ENCODE data around the gene ZSCAN1.

The ZSCAN1 gene

GRCh38 chr19:58009666-58010301 lies 24.0 kb upstream of the ZSCAN1 start:
- Histone ChIP-seq H3K36me3 (ENCODE audit: control insufficient read depth in 5 of 5, insufficient read depth in 5 of 5, low read length in 5 of 5) (peaks cover 13 to 23% (median 20%) of the 10 kb centered on the region in 5 donors), H3K4me3 (ENCODE audit: low read depth in 1 of 5, low read length in 5 of 5) (peak overlapping the region; percentile 32 to 72 (median 60)), H3K4me1 (ENCODE audit: control insufficient read depth in 5 of 5, insufficient read depth in 5 of 5, low read length in 5 of 5) (peaks cover 0 to 12% (median 6%) of the 10 kb centered on the region in 5 donors), H3K9ac (ENCODE audit: low read length in 5 of 5) (peak overlapping the region in 3 of 5 donors; percentile 20 to 57 (median 39)), H3K9me3 (ENCODE audit: control insufficient read depth in 5 of 5, low read length in 5 of 5) (peaks cover 37 to 79% (median 61%) of the 10 kb centered on the region in 5 donors), H3K27me3 (ENCODE audit: control insufficient read depth in 5 of 5, insufficient read depth in 4 of 5, low read length in 5 of 5) (no peaks in the 10 kb centered on the region), H3K27ac (ENCODE audit: low read depth, low read length) (no peak overlapping the region)

- H3K4me1 ChIP-seq (ENCODE audit: control insufficient read depth in 5 of 5, insufficient read depth in 5 of 5, low read length in 5 of 5), result peaks cover 0 to 12% (median 6%) of the 10 kb centered on the region in 5 donors
- peaks cover 33 to 72% (median 54%) of the 10 kb centered on the region in 5 donors for H3K9me3 ChIP-seq (ENCODE audit: control insufficient read depth in 5 of 5, low read length in 5 of 5)
- H3K27ac ChIP-seq (ENCODE audit: low read depth, low read length), result no peak overlapping the region
- H3K36me3 ChIP-seq (ENCODE audit: control insufficient read depth in 5 of 5, insufficient read depth in 5 of 5, low read length in 5 of 5), result peaks cover 6 to 17% (median 16%) of the 10 kb centered on the region in 5 donors
- H3K27me3 ChIP-seq (ENCODE audit: control insufficient read depth in 5 of 5, insufficient read depth in 4 of 5, low read length in 5 of 5), result no peaks in the 10 kb centered on the region
- H3K4me3 ChIP-seq (ENCODE audit: low read depth in 1 of 5, low read length in 5 of 5), result peak overlapping the region in 1 of 5 donors; percentile 60
- H3K9ac ChIP-seq (ENCODE audit: low read length in 5 of 5), result no peak overlapping the region
Measured at GRCh38 chr19:58010507-58010906, 23.3 kb upstream of the ZSCAN1 start.

GRCh38 chr19:58014141-58014540 lies 19.7 kb upstream of the ZSCAN1 start:
- Histone ChIP-seq H3K9me3 (ENCODE audit: control insufficient read depth in 5 of 5, low read length in 5 of 5) (peaks cover 10 to 47% (median 25%) of the 10 kb centered on the region in 5 donors), H3K27me3 (ENCODE audit: control insufficient read depth in 5 of 5, insufficient read depth in 4 of 5, low read length in 5 of 5) (peaks cover 0 to 4% (median 0%) of the 10 kb centered on the region in 5 donors), H3K36me3 (ENCODE audit: control insufficient read depth in 5 of 5, insufficient read depth in 5 of 5, low read length in 5 of 5) (peaks cover 0 to 2% (median 0%) of the 10 kb centered on the region in 5 donors), H3K27ac (ENCODE audit: low read depth, low read length) (no peak overlapping the region), H3K9ac (ENCODE audit: low read length in 5 of 5) (no peak overlapping the region), H3K4me1 (ENCODE audit: control insufficient read depth in 5 of 5, insufficient read depth in 5 of 5, low read length in 5 of 5) (peaks cover 0 to 11% (median 5%) of the 10 kb centered on the region in 5 donors), H3K4me3 (ENCODE audit: low read depth in 1 of 5, low read length in 5 of 5) (no peak overlapping the region)

- peaks cover 0 to 5% (median 0%) of the 10 kb centered on the region in 5 donors for H3K4me1 ChIP-seq (ENCODE audit: control insufficient read depth in 5 of 5, insufficient read depth in 5 of 5, low read length in 5 of 5)
- H3K9me3 ChIP-seq (ENCODE audit: control insufficient read depth in 5 of 5, low read length in 5 of 5), result peaks cover 2 to 8% (median 5%) of the 10 kb centered on the region in 5 donors
- H3K27me3 ChIP-seq (ENCODE audit: control insufficient read depth in 5 of 5, insufficient read depth in 4 of 5, low read length in 5 of 5), result peaks cover 0 to 6% (median 3%) of the 10 kb centered on the region in 5 donors
- H3K4me3 ChIP-seq (ENCODE audit: low read depth in 1 of 5, low read length in 5 of 5), result no peak overlapping the region
- H3K27ac ChIP-seq (ENCODE audit: low read depth, low read length), result no peak overlapping the region
- no peaks in the 10 kb centered on the region for H3K36me3 ChIP-seq (ENCODE audit: control insufficient read depth in 5 of 5, insufficient read depth in 5 of 5, low read length in 5 of 5)
- no peak overlapping the region for H3K9ac ChIP-seq (ENCODE audit: low read length in 5 of 5)
Measured at GRCh38 chr19:58020129-58020528, 13.7 kb upstream of the ZSCAN1 start.

- no peak overlapping the region for H3K9ac ChIP-seq (ENCODE audit: low read length in 5 of 5)
- peaks cover 0 to 6% (median 3%) of the 10 kb centered on the region in 5 donors for H3K27me3 ChIP-seq (ENCODE audit: control insufficient read depth in 5 of 5, insufficient read depth in 4 of 5, low read length in 5 of 5)
- no peak overlapping the region for H3K27ac ChIP-seq (ENCODE audit: low read depth, low read length)
- H3K9me3 ChIP-seq (ENCODE audit: control insufficient read depth in 5 of 5, low read length in 5 of 5), result peaks cover 2 to 15% (median 6%) of the 10 kb centered on the region in 5 donors
- no peak overlapping the region for H3K4me3 ChIP-seq (ENCODE audit: low read depth in 1 of 5, low read length in 5 of 5)
- peaks cover 0 to 5% (median 0%) of the 10 kb centered on the region in 5 donors for H3K4me1 ChIP-seq (ENCODE audit: control insufficient read depth in 5 of 5, insufficient read depth in 5 of 5, low read length in 5 of 5)
- no peaks in the 10 kb centered on the region for H3K36me3 ChIP-seq (ENCODE audit: control insufficient read depth in 5 of 5, insufficient read depth in 5 of 5, low read length in 5 of 5)
Measured at GRCh38 chr19:58021541-58022282, 12.1 kb upstream of the ZSCAN1 start.

GRCh38 chr19:58022283-58022660 lies 11.6 kb upstream of the ZSCAN1 start:
- no peaks in the 10 kb centered on the region for H3K36me3 ChIP-seq (ENCODE audit: control insufficient read depth in 5 of 5, insufficient read depth in 5 of 5, low read length in 5 of 5)
- peaks cover 0 to 5% (median 0%) of the 10 kb centered on the region in 5 donors for H3K4me1 ChIP-seq (ENCODE audit: control insufficient read depth in 5 of 5, insufficient read depth in 5 of 5, low read length in 5 of 5)
- H3K27ac ChIP-seq (ENCODE audit: low read depth, low read length), result no peak overlapping the region
- no peak overlapping the region for H3K9ac ChIP-seq (ENCODE audit: low read length in 5 of 5)
- peaks cover 0 to 10% (median 6%) of the 10 kb centered on the region in 5 donors for H3K9me3 ChIP-seq (ENCODE audit: control insufficient read depth in 5 of 5, low read length in 5 of 5)
- no peak overlapping the region for H3K4me3 ChIP-seq (ENCODE audit: low read depth in 1 of 5, low read length in 5 of 5)
- H3K27me3 ChIP-seq (ENCODE audit: control insufficient read depth in 5 of 5, insufficient read depth in 4 of 5, low read length in 5 of 5), result peaks cover 0 to 6% (median 3%) of the 10 kb centered on the region in 5 donors

GRCh38 chr19:58024661-58025060 lies 9.2 kb upstream of the ZSCAN1 start:
- no peak overlapping the region for H3K27ac ChIP-seq (ENCODE audit: low read depth, low read length)
- H3K36me3 ChIP-seq (ENCODE audit: control insufficient read depth in 5 of 5, insufficient read depth in 5 of 5, low read length in 5 of 5), result no peaks in the 10 kb centered on the region
- H3K9ac ChIP-seq (ENCODE audit: low read length in 5 of 5), result no peak overlapping the region
- H3K4me1 ChIP-seq (ENCODE audit: control insufficient read depth in 5 of 5, insufficient read depth in 5 of 5, low read length in 5 of 5), result peaks cover 0 to 5% (median 0%) of the 10 kb centered on the region in 5 donors
- H3K9me3 ChIP-seq (ENCODE audit: control insufficient read depth in 5 of 5, low read length in 5 of 5), result peaks cover 0 to 27% (median 11%) of the 10 kb centered on the region in 5 donors
- no peak overlapping the region for H3K4me3 ChIP-seq (ENCODE audit: low read depth in 1 of 5, low read length in 5 of 5)
- H3K27me3 ChIP-seq (ENCODE audit: control insufficient read depth in 5 of 5, insufficient read depth in 4 of 5, low read length in 5 of 5), result peaks cover 0 to 5% (median 0%) of the 10 kb centered on the region in 5 donors

GRCh38 chr19:58034477-58034793 lies 610 bp downstream of the ZSCAN1 start:
- Histone ChIP-seq H3K4me3 (ENCODE audit: low read depth in 1 of 5, low read length in 5 of 5) (peak overlapping the region in 3 of 5 donors; percentile 37 to 48 (median 40)), H3K9ac (ENCODE audit: low read length in 5 of 5) (no peak overlapping the region), H3K36me3 (ENCODE audit: control insufficient read depth in 5 of 5, insufficient read depth in 5 of 5, low read length in 5 of 5) (no peaks in the 10 kb centered on the region), H3K27me3 (ENCODE audit: control insufficient read depth in 5 of 5, insufficient read depth in 4 of 5, low read length in 5 of 5) (peaks cover 0 to 19% (median 14%) of the 10 kb centered on the region in 5 donors), H3K27ac (ENCODE audit: low read depth, low read length) (no peak overlapping the region), H3K9me3 (ENCODE audit: control insufficient read depth in 5 of 5, low read length in 5 of 5) (peaks cover 12 to 55% (median 40%) of the 10 kb centered on the region in 5 donors), H3K4me1 (ENCODE audit: control insufficient read depth in 5 of 5, insufficient read depth in 5 of 5, low read length in 5 of 5) (peaks cover 0 to 3% (median 0%) of the 10 kb centered on the region in 5 donors)

GRCh38 chr19:58035863-58036262 lies 2.0 kb downstream of the ZSCAN1 start:
- Histone ChIP-seq H3K9ac (ENCODE audit: low read length in 5 of 5) (no peak overlapping the region), H3K4me3 (ENCODE audit: low read depth in 1 of 5, low read length in 5 of 5) (peak overlapping the region in 1 of 5 donors; percentile 13), H3K4me1 (ENCODE audit: control insufficient read depth in 5 of 5, insufficient read depth in 5 of 5, low read length in 5 of 5) (peaks cover 0 to 3% (median 0%) of the 10 kb centered on the region in 5 donors), H3K36me3 (ENCODE audit: control insufficient read depth in 5 of 5, insufficient read depth in 5 of 5, low read length in 5 of 5) (no peaks in the 10 kb centered on the region), H3K27me3 (ENCODE audit: control insufficient read depth in 5 of 5, insufficient read depth in 4 of 5, low read length in 5 of 5) (peaks cover 0 to 19% (median 14%) of the 10 kb centered on the region in 5 donors), H3K9me3 (ENCODE audit: control insufficient read depth in 5 of 5, low read length in 5 of 5) (peaks cover 13 to 60% (median 51%) of the 10 kb centered on the region in 5 donors), H3K27ac (ENCODE audit: low read depth, low read length) (no peak overlapping the region)
